ENCODE results near the gene PRKG1.

GRCh38 chr10:51462076-51462779 is 387.9 kb downstream of the PRKG1 start:
- TF ChIP-seq CTCF (conservative IDR thresholded peaks at IDR 0.05 in 1 of 2, IDR thresholded peaks at IDR 0.05 in 1 of 2; ENCODE audit: low read depth in 1 of 2, low read length in 2 of 2): no peak
- TF ChIP-seq EZH2 (IDR thresholded peaks at IDR 0.05; ENCODE audit: low read length, missing control alignments): no peak
